H54 (cell line): Measurements from ENCODE around the gene GCHFR.

ENCODE experiments used
- DNase-seq: peaks from one replicate; pipeline ENCODE4 v3.0.0; 2011; ENCODE audit warnings: low spot score, mixed read lengths; ENCODE audit not compliant: insufficient read length
- FAIRE-seq: peaks from 3 replicates; lab custom pipeline; 2011; peaks lifted over from hg19 to GRCh38; lab: Jason Lieb, UNC
- POLR2A ChIP-seq: IDR thresholded peaks from 2 replicates; pipeline ENCODE4 v1.6.1; 2011; ENCODE audit warnings: low read depth, mild to moderate bottlenecking, low read length

GCHFR gene

DNA sequence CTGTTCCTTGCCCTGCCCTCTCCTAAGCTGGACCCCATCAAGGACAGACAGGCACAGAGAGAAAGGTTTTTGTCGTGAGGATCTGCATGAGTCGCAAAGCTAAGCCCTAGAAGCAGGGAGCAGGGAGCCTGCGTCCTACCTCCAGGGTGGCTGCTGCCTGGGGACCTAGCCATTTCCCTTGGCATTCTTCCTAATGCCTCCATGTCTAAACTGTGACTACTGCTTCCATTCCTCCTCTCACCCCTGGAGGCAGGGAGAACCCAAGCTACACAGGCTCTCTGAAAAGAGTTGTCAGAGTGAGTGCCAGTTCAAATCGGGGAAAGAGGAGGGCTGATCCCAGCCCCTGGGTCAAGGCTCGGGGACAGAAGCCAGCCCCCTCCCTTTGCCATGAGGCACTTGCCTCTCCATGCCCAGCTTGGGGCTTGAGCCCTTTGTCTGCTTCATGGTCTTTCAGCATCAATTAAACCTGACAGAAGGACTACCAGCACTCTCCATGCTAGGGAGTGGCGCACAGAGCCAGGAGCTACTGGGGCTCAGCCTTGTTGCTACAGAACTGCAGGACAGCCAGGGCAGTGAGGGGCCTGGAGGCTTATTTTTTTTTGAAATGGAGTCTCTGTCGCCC is 2.4 kb downstream of the GCHFR start:
- FAIRE-seq = no peak
- TF ChIP-seq POLR2A = no peak
- DNase-seq = no peak

DNA sequence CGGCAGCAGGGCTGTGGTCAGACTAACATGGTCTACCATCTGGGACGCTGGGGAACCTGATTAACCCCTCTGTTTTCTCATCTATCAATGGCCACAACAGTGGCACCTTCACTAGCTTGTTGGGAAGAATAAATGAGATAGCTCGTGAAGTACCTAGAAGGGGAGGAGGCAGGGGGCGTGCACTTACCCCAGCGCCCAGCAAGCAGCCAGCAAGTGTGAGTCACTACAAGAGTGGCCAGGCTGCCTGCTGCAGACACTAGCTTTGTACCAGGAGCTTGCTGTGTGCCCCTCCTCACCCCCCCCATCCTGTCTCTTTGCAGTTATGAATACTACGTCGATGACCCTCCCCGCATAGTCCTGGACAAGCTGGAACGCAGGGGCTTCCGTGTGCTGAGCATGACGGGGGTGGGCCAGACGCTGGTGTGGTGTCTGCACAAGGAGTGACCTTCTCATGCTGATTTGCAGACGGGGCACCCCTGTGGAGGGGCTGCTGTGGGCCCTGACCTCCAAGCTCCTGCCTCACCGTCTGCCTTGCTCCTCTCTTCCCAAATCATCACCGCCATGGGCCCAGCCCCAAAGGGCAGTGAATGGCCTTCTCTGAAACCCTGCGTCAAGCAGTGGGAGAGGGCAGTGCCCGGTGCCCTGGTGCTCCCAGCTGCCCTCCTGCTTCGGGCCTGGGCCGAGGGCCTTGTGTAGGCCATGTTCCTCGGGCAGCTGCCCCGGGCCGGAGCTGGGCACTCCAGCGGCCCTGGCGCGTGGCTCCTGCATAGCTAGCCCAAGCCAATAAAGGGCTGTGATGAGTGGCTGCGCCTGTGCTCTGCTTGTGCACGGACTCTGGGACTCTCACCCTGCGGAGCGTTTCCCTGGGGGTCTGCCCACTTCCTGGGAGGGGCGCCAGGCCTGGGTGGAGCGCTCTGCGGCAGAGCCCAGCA is 3.3 kb downstream of the GCHFR start:
- FAIRE-seq (no peak), DNase-seq (peak; percentile 81)
- TF ChIP-seq POLR2A = no peak

DNA sequence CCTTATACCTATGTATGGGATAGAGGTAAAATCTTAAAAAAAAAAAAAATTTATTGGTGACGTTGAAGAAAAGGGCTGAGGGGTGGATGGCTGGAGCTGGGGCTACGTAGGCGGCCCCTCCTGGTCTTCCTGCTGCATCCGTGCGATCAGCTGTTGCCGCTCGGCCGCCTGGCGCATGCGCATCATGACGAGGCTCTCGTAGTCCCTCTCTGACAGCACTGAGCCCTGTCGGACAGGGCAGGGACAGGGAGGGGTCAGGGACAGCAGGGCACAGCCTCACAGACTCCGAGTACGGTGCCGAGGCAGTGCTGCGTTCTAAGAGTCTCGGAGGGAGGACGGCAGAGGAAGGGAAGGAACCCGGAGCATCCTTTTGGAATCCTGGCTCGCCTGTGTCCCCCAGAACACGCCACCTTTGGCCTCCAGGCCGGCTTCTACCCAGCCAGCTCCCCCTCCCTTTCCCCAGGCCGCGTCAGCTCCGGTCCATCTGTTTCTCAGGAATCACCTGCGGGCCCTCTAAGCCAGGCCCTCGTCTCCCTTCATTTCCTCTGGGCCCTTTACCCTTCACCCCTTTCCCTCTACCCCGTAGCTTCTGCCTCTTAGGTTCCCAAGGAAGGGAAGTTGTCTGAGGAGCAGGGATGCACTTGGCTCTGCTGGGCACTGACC is 4.1 kb downstream of the GCHFR start:
- DNase-seq (no peak), FAIRE-seq (no peak)
- no peak for TF ChIP-seq POLR2A

DNA sequence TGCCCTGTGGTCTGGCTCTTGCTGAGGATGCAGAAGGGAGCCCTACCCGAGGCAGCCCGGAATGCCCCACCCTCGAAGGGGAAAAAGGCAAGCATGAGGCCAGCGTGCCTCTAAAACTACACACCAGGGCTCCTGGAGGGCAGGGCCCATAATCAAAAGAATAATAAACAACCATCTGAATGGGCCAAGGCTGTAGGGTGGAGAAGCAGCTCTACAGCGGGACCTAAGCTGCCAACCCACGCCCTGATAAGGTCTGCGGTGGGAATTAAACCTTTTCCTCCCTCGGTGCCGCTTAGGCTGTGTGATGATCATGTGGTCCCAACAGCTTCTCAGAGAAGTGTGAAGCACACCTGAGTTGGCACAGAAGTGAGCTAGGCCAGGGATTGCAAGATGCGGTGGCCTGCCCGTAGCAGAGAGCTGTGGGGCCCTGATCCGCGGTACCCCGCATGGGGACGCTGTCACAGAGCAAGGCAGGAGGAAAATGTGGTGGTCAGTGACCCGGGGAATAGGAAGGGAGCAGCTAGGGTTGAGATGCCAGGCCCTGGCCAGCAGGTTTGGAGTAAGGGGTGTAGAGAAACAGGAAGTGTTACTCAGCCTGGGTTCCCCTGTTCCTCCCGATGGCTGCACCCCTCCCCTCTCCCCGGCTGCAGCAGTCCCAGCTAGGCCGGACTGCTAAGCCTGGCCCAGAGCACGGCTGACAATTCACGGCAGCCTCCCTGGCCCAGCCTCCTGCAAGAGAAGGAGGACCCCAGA is 4.8 kb downstream of the GCHFR start:
- TF ChIP-seq POLR2A = no peak
- FAIRE-seq = no peak
- DNase-seq = no peak

DNA sequence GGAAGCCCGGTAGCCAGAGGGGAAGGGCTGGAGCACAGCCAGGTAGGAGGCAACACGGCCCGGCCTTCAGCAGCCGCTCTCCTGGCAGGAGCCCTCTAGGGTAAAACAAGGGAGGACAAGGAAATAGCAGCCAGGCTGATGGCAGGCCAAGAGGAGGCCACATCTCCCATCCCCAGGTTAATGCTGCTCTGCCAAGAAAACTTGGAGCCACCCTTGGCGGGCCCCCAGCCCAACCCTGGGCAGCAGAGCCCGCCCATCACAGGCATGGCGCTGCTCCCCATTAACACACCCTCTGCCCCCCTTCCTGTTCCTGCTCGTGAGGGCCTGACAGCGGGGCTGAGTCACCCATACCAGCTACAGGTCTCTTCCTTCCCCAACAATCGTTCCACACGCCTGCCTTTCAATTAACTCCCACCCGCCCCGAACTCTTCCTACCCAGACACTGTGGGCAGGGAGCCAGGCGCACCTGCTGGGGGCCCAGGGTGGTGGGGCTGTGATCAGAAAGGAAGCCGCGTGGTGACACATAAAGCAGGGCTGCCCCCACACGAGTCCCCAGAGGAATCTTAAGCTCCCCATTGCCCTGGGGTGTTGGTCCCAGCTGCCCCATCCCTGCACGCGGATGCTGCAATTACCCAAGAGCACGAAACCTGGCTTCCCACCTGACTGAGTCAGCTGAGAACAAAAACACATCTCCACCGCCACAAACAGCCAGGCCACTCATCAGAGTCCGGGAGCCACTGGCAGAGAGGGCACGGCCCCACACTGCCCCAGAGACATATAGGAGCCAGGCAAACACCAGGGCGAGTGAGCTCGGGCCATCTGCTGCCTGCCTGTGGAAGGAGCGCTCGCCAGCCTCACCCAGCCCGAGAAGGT is 5.6 kb downstream of the GCHFR start, which contains the start of gene C15orf62:
C15orf62 (plus strand) TSS at position 707 of the 873 bp plus-strand sequence. CDS start 516 bp downstream, outside the sequence.
- peak; percentile 53 for FAIRE-seq
- TF ChIP-seq POLR2A = no peak
- peak; percentile 88 for DNase-seq

DNA sequence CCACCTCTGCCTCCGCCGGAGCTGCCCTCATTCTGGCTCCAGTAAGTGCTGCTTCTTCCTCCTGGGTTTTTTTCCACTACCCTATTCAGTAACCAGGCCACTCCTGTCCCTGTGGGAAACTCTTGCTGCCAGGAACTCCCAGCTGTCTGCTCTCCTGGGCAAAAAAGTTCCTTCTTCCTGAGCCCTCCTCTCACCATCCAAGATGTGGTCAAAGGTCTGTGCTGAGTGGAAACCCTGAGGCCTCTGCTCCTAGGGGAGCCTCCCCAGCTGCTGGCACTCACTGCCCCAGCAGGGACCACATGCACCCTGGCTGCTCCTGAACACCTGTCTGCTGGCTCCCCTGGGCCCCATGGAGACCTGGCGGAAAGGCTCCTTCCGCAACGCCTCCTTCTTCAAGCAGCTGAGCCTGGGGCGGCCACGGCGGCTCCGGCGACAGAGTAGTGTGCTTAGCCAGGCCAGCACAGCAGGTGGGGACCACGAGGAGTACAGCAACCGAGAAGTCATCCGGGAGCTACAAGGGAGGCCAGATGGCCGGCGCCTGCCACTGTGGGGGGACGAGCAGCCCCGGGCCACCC is 6.4 kb downstream of the GCHFR start:
- DNase-seq (no peak), FAIRE-seq (no peak)
- TF ChIP-seq POLR2A = no peak

DNA sequence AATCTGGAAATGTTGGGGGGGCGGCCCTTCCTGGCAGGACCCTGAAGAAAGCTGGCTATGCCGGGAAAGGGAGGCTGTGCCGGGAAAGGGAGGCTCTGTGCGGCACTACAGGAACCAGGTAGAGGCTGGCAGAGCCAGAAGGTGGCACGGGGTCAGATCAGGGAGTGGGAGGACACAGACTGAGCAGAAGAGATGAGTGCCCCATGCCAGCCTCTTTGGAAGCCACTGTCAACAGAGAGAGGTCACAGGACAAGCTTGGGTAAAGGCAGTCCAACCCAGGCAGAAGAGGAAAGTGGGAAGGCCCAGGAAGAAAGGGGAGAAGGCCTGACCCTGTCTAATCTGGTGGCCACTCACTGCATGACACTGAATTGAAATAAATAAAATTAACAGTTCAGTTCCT is 7.4 kb downstream of the GCHFR start:
- no peak for FAIRE-seq
- no peak for DNase-seq
- no peak for TF ChIP-seq POLR2A

DNA sequence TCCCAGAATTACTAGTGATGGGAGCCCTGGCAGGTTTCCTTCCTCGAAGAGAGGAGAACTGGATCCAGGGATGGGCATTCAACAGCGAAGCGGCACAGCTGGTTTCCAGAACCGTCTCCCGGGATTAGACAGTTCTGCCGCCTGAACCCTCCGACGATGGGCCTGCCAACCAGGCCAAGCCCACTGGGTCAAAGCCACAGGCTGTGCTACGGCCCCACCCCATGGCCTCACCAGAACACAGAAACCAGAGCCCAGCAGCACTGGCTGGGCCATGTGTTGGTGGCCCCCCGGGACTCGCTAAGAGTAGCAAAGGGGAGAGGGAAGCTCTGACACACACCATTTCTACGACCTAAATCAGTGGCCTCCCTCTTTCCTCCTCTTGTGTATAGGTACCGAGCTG is 8.1 kb downstream of the GCHFR start:
- no peak for DNase-seq
- TF ChIP-seq POLR2A = no peak
- FAIRE-seq = no peak

DNA sequence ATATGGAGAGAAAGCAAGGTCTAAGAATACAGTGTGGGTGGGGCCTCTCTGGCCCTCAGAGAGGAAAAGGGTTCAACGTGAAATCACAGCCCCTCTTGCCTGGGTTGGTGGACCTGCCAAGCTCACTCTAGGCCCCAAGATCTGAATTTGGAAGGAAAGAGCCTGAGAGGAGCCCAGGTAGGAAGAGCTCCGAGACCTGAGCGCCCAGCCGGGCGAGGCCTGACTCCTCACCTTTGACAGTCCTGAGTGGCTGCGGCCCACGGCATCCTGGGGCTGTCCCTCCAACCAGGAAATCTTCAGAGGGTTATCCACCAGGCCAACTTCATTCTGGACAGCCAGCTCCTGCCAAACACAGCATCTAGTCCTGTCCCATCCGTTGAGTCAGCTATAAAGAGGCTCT is 9.6 kb downstream of the GCHFR start:
- no peak for TF ChIP-seq POLR2A
- no peak for DNase-seq
- FAIRE-seq = no peak

DNA sequence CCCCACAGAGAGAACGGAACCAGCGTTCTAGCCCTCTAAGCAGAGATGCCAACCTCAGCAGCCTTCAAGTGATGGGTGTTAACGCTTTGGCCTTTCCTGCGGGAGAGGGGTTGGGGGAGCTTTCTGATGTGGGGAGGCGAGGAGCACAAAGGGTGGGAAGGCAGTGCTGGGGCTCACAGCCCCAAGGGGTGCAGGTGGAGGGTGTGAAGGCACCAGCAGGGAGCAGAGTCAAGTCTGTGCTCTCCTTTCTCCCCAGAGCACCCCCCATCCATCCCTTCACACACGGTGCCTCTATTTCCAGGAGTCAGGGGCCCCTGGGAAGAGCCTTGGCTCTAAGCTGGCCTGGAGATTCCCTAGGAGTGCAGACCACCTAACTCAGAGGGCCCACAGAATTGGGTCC is 10.0 kb downstream of the GCHFR start:
- DNase-seq (no peak), FAIRE-seq (no peak)
- TF ChIP-seq POLR2A = no peak

DNA sequence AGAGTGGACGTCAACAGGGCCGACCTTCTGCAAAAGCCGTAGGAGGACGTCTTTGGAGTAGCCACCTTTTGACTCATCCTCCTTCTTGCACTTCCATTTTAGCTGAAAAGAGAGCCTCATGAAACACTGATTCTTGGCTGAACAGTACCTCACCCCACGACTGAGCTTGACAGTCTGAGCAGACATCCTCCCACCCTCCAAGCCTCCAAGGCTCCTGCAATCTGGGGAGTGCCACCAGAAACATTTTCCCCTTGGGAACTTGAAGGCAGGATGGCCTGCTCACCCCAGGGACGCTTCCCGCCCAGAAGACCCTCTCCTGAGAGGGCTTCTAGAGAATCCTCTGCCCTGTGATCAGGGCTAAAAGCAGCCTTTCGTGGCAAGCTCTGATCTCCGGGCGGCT is 11.1 kb downstream of the GCHFR start:
- TF ChIP-seq POLR2A = no peak
- FAIRE-seq (no peak), DNase-seq (no peak)
